Measurements from ENCODE around the gene GNPTG. TPM values are rescaled to one million over a fixed set of nuclear protein-coding genes. Genes with fewer than 3 reads are reported as not detected.

The GNPTG gene
- total and polyA plus RNA-seq, 2 of the 13 experiments (the other 11 are each of a cell fraction or from before 2014, with no cell fraction given) = 22.7 to 71.1 TPM

DNA sequence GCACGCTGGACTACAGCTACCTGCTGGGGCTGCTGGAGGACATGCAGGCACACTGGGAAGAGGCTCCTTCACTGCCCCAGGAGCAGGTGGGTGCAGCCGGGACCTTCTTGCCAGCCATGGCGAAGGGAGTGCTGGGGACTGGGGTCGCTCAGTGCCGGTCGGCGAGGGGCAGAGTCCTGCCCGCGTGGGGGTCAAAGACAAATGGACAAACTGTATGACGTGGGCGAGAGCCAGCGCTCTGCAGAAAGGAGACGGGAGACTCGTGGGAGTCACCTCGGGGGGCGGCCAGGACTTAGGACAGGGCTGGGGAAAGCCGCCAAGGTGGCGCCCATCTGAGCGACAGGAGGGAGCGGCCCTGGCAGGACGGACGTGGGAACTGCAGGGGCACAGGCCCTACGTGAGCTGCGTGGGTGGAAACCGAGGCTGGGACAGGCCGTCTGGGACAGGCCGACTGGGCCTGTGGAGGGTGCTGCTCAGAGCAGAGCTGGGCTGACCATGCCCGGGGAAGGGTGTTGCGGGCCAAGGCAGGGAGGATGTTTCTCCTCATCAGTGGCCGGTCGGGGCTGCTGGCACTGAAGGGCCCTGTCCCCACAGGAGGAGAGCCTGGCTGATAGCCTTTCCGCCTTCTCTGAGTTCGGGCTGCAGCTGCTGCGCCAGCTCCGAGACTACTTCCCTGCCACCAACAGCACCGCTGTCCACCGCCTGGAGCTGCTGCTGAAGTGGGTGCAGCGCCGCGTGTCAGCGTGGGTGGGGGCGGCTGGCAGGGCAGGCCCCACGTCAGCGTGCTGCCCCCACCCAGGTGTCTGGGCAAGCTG, 8.1 kb upstream of the GNPTG start (continued):
- TF ChIP-seq, protein P1, sequence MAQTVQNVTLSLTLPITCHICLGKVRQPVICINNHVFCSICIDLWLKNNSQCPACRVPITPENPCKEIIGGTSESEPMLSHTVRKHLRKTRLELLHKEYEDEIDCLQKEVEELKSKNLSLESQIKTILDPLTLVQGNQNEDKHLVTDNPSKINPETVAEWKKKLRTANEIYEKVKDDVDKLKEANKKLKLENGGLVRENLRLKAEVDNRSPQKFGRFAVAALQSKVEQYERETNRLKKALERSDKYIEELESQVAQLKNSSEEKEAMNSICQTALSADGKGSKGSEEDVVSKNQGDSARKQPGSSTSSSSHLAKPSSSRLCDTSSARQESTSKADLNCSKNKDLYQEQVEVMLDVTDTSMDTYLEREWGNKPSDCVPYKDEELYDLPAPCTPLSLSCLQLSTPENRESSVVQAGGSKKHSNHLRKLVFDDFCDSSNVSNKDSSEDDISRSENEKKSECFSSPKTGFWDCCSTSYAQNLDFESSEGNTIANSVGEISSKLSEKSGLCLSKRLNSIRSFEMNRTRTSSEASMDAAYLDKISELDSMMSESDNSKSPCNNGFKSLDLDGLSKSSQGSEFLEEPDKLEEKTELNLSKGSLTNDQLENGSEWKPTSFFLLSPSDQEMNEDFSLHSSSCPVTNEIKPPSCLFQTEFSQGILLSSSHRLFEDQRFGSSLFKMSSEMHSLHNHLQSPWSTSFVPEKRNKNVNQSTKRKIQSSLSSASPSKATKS (CRISPR knock-in tag; IDR thresholded peaks at IDR 0.05) = no peak
- TF ChIP-seq SIX1 (CRISPR knock-in tag; IDR thresholded peaks at IDR 0.05; ENCODE audit: borderline replicate concordance) (no peak), RFX1 (IDR thresholded peaks at IDR 0.05) (no peak), SKI (IDR thresholded peaks at IDR 0.05; ENCODE audit: partially characterized antibody) (no peak)

DNA sequence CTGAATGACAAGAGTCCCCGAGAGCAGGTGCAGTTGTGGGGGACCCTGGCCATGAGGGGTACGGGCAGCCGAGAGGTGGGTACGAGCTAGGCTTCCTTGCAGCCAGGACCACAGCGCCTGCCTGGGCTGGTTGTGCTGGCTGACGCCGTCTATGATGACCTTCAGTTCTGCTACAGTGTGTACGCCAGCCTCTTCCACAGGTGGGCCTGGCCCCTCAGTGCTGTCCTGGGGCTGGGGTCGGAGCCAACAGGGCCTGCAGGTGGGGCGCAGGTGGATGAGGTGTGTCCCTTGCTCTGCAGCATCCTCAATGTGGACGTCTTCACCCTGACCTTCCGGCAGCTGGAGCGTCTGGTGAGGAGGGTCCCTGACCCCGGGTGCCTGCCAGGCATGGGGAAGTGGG, 7.2 kb upstream of the GNPTG start:
- ChIA-PET CTCF (ENCODE audit: low intra/inter-chr PET ratio, low total read pairs) (no interaction called here), POLR2A (interaction anchor here (1.2 to 2.3 kb wide), 2 partner anchors 12 to 34 kb away, joined by 3 to 25 read pairs; partner anchors contain the start of gene BAIAP3)
- peaks cover 19% of the 10 kb centered on the region for H3K4me1 ChIP-seq (ENCODE audit: insufficient read depth, low read length)
- peak overlapping the region in 1 of 3 experiments; percentile 87; a peak in 1 of 6 replicates for H3K4me3 ChIP-seq (replicated peaks in 1 of 3; ENCODE audit: insufficient read depth in 1 of 3, low read depth in 2 of 3, low read length in 3 of 3)
- ATAC-seq (no peak), DNase-seq (ENCODE audit: low spot score) (no peak), FAIRE-seq (no peak)
- H3K27me3 ChIP-seq (ENCODE audit: control insufficient read depth in 1 of 2, insufficient read depth in 2 of 2, low read length in 2 of 2) = peaks cover 0 to 18% of the 10 kb centered on the region in 2 experiments; a peak in 2 of 5 replicates
- intact Hi-C loops (cut with micrococcal nuclease; ENCODE audit: unreplicated experiment) = no loop called here
- in situ Hi-C loops (cut with HindIII; ENCODE audit: extremely low pct_ligation_motif_present, low pct_unique_long_range_greater_than_20kb) = no loop called here
- H3K36me3 ChIP-seq (replicated peaks in 1 of 2; ENCODE audit: control insufficient read depth in 1 of 2, insufficient read depth in 2 of 2, low read length in 2 of 2) = peaks cover 3% of the 10 kb centered on the region in 2 experiments; a peak in 3 of 5 replicates
- TF ChIP-seq RCOR2 (CRISPR knock-in tag; IDR thresholded peaks at IDR 0.05) (no peak), TBX2 (CRISPR knock-in tag; IDR thresholded peaks at IDR 0.05; ENCODE audit: borderline replicate concordance) (0 out of 2 replicates have a peak, but pooled peaks have one; percentile 6), ZNF7 (CRISPR knock-in tag; IDR thresholded peaks at IDR 0.05) (no peak), ZNF652 (CRISPR knock-in tag; IDR thresholded peaks at IDR 0.05; ENCODE audit: borderline replicate concordance, low read depth) (no peak)
- TF ChIP-seq, protein P2, sequence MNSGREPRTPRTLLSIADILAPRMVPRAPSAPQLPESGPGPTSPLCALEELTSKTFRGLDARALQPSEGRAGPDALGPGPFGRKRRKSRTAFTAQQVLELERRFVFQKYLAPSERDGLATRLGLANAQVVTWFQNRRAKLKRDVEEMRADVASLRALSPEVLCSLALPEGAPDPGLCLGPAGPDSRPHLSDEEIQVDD (CRISPR knock-in tag; IDR thresholded peaks at IDR 0.05; ENCODE audit: borderline replicate concordance) = no peak
- BruUV-seq (replicated peaks) = no TSS peak
- no peak overlapping the region for H2AFZ ChIP-seq (ENCODE audit: low read length)
- H3K9ac ChIP-seq (ENCODE audit: insufficient read depth, low read depth, low read length) = no peak overlapping the region
- H3K4me2 ChIP-seq (ENCODE audit: low read depth, low read length) = peak overlapping the region; percentile 99; the same call in 1 of the 2 replicates
- no peaks in the 10 kb centered on the region for H3K79me2 ChIP-seq (ENCODE audit: insufficient read depth, low read length)
- WGBS (ENCODE audit: low lambda C conversion rate) = 83% methylated on average over 12 of the region's 14 CpGs
- no peak overlapping the region for H3K27ac ChIP-seq (ENCODE audit: extremely low read length, insufficient read depth, low read length)
- H3K9me3 ChIP-seq (ENCODE audit: low read length) = no peaks in the 10 kb centered on the region
- no peaks in the 10 kb centered on the region for H4K20me1 ChIP-seq (ENCODE audit: insufficient read depth, low read length)
